Medulla oblongata (tissue), 1 donor: ENCODE data around the gene IL1RL1.
"Not testable (repeated sequence)": the region's sequence is repeated elsewhere in the genome, so short reads cannot be mapped to it uniquely, and the experiment has no call there.

ENCODE experiments used
- DNase-seq: peaks from one replicate; pipeline ENCODE4 v3.0.0-alpha.2; 2015; ENCODE audit errors: extremely low spot score

Gene IL1RL1

GRCh38 chr2:102291319-102292075, 19.9 kb upstream of the IL1RL1 start:
- peak; percentile 32 for DNase-seq

DNA sequence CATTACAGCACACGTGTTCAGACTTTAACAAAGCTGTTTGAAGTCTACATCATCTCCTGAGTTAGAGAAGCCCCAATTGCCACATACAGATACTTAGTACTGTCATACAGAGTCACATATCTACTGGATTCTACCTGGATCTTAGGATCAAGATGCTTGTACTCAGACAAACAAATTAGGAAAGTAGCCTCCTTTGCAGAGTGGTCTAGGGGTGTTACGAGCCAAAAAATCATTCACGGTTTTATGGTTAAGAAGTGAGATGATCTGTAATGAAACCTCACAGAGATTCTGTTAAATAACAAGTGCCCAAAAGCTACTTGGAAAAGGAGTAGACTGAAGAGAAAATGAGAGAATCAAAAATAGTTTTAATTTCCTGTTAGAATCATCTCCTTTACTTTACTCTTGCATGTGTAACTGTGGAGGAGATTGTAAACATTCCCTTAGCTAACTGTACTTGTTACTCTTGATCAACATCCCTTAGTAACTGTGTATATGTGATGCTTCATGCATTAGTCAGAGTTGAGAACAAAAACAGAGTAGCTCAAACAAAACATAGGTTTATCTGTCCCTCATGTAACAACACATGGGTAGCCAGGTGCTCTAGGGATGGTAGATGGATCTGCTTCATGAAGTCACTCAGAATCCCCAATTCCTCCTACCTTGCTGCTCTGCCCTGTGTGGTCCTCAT, 16.4 kb upstream of the IL1RL1 start:
- no peak for DNase-seq

DNA sequence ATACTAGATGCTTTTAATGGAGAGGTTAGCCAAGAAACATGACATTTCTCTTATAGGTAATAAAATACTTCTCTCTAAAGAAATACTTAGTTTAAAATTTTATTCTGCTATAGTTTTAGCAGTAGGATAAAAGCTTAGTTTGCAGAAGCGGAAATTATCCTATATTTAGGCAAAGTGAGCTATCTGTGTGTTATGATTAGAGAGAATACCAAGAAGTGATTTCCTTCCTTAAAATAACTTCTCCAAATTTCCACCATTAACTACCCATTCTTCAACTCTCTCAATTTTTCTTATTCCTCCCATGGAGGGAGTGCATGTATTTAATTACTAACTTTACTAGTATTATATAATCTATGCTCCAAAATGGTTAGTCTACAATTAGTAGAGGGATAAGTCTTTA, 15.8 kb upstream of the IL1RL1 start:
- no peak for DNase-seq

DNA sequence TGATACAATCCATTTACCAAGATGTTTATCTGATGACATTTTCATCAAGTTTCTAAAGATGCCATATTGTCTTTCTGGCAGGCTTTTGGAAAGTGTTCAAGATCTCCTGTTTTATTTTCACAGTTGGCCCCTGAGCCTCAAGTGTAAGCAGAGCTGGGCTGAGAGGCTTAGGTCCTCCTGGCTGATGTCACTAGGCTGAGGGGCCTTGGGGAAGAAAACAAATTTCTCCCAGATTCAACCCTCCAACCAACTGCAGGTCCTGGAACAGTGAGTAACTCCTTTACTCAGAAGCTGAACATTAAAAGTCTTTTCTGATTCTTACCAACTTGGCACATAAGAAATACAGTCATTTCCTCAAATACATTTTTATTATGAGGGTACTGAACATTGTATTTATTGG, 14.9 kb upstream of the IL1RL1 start:
- no peak for DNase-seq

DNA sequence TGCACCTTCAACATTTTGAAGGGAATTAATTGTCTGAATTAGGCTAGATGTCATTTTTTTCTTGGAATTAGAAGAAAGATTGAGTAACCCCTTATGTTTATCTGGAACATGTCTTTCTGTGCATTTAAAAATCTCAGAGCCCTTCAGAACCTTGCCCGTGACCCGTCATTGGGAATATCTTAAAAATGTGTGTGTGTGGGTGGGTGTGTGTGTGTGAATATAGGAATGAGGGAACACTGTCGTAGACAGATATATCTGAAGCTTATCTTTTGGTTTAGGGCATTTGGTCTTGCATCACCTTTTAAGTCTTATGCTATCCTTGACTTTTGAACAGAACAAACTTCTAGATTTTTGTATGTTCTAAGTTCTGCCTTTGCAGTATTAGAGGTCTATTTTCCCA, 13.5 kb upstream of the IL1RL1 start:
- no peak for DNase-seq

DNA sequence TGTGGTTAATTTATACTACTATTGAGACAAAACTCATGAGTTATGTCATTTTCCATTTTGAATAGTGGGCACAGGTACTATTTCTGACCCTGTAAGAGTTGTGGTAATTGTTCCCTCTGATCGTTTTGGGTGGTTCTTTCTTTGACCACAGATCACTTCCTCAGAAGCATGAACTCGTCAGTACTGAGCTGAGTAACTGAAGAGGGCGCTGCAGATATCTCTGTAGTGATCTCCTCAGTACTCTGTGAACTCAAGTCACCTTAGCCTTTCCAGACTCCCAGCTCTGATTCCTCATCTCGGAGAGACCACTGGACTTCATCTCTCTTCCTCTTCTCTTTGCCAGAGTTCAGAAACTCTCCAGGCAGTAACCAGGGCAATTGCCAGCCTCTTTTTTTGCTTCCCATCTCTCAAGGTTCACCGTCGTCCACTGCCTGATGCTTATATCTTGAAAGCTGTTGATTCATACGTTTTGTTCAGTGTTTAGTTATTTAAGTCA, 9.4 kb upstream of the IL1RL1 start:
- peak; percentile 10 for DNase-seq

DNA sequence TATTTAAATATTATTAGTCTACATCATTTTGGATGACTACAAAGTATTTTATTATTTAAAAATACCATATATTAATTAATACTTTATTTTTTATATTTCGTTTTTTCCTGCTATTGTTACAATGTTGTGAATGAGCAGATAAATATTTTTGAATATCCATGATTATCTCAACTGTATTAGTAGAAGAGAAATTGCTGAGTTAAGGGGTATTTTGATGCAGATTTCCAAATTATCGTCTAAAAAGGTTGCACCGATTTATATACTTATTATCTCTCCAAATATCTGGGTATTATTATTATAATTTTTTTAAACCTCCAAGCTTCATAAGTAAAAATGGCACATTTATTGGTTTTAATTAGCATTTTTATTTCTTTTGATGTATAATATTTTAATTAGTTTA, 8.9 kb upstream of the IL1RL1 start:
- no peak for DNase-seq

- DNase-seq, result no peak
Observed at GRCh38 chr2:102303589-102303988, 7.8 kb upstream of the IL1RL1 start.

DNA sequence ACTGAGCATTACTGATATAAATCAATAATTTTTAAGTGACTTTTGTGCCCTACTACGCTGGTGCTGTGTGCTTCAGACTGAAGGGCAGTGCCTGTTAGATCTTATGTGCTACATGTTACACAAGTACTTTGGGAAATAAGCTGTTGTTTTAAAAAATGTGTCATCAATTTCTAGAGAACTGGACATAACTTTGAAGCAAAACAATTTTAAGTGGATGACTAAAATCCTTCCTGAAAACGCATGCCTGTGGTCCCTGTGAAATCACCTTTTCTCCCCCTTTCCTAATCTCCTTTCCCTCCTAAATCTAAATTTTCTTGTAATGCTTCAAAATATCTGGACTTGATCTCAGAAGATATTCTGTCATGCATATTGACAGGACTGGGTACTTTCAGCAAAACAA, 7.1 kb upstream of the IL1RL1 start:
- DNase-seq, result no peak

DNA sequence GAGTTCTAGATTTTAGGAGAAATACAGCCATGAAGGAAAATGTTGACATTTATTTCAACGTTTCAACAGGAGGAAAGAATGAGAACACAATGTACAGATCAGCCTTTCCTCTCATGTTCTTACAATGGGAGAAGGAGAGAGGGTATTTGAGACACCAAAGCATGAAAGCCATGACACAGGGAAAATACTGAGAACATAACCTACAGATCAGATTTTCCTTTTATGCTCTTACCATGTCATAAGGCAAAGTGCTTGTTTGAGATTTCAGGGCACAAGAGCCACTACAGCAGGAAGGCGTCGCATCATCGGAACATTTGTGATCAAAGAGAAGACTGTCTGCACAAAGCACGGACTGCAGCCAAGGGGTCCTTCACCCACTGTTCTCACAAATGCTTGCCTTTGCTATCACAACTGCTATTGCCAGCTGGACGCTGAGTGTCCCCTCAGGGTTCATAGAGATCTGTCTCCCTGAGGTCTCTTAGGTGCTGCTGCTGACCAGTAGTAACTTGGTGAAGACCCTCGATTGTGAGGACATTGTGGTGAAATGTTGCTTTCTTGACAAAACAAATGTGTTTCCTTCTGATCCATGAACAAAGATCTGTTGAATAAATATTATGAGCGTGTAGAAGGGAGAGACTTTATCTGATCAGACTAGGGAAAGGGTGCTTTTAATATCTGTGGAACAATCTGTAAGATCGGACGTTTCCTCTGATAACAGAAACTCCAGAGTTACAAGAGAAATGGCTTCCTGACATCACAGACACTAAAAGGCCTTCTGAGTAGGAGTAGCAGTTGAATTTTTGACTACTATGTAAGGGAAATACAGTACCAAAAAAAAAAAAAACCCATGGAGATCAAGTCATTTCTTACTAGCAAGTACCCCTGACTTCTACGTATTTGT, 6.4 kb upstream of the IL1RL1 start:
- DNase-seq, result no peak

DNA sequence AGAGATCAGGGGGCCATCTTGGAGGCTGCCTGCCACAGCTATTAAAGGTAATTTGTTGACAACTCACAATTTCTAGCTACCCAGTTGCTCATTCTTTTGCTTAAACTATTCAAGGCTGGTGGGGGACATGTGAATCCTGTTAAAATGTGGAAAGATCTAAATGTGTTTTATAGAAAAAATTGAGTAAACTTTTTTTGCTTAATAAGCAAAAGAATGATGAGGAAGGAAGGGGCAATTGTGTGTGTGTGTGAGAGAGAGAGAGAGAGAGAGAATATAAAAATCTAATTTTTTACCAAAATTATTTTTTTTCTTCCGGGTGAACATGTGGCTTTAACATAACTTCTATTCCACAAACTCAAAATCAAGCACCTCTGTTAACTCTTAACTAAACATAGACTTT, 5.2 kb upstream of the IL1RL1 start:
- no peak for DNase-seq

- DNase-seq, result no peak
Observed at GRCh38 chr2:102313025-102313424, 1.7 kb downstream of the IL1RL1 start.

DNA sequence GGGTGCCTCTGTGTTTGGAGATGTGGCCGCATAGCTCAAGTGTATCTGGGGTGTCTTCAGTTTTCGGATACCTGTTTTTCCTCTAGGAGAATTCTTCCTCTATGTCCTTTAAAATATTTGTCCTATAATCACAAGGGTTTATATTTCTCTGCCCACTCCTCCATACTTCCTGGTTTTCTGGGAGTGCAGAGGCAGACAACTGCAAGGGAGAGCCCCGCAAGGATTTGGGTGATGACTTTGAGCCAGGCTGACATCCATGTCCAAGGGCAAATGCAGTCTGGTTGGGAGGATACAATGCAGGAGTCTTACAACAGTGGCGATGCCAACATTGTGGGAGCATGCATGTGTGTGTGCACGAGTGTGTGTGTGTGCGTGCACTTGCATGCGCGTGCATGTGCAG, 2.1 kb downstream of the IL1RL1 start:
- no peak for DNase-seq

GRCh38 chr2:102313950-102314349, 2.6 kb downstream of the IL1RL1 start:
- DNase-seq, result no peak

DNA sequence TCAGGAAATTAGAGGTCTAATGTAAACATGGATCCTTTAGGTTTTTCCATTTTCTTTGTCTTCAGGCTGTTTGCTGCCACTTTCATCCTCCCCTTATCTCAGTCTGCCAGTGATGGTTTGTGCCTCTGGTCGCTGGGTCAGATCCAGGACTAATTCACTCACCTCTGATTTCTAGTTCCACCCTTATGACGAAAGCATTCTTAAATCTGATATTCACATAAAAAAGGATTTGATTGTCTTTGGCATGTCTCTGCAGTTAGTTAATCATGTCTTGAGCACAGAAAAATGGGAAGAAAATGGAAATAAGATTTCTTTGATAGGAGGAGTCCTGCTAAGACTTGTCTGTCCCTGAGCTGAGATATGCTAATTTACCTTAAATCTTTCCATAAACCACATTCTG, 4.6 kb downstream of the IL1RL1 start:
- no peak for DNase-seq

- no peak for DNase-seq
Observed at GRCh38 chr2:102317715-102318114, 6.4 kb downstream of the IL1RL1 start.

DNA sequence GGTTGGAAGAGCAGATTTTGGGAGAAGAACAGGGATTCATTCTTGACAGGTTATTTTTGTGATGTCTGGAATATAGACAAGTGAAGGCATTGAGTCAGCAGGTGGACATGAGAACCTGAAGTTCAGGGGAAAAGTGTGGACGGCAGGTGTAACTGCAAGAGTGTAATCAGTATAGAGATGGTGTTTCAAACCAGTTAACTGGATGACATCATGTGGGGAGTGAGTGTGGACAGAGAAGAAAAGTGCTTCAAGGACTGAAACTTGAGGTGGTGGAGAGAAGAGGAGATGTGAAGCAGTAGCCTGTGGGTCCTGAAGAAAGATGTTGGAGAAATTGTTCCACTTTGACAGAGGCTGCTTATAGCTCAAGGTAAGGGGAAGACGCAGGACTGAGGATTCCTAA, 7.1 kb downstream of the IL1RL1 start:
- DNase-seq, result no peak

GRCh38 chr2:102321941-102322719, 10.8 kb downstream of the IL1RL1 start:
- no peak for DNase-seq

GRCh38 chr2:102324914-102325313, 13.6 kb downstream of the IL1RL1 start:
- not testable (repeated sequence) for DNase-seq

DNA sequence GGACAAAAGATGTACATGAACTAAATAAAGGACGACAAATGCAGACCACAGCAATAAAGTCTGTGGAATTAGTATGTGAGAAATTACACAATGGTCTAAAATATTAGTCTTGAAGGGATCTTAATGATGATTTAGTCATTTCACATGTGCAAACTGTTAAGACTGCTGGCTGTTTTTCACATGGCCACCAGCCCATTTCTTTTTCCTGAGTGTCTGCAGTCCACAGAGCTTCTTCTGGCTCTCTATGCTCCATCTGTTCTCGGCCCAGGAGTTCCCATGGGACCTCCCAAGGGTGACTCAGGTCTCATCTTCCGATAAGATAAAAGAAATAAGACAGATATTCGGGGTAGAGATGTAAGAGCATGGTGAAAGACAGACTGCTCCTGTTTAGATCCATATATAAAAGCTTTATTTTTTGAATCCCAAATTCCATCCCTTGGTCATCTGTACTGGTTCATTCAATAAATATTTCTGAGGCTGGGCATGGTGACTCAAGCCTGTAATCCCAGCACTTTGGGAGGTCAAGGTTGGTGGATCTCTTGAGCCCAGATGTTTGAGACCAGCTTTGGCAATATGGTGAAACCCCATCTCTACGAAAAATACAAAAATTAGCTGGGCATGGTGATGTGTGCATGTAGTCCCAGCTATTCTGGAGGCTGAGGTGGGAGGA, 20.1 kb downstream of the IL1RL1 start:
- DNase-seq, result no peak

DNA sequence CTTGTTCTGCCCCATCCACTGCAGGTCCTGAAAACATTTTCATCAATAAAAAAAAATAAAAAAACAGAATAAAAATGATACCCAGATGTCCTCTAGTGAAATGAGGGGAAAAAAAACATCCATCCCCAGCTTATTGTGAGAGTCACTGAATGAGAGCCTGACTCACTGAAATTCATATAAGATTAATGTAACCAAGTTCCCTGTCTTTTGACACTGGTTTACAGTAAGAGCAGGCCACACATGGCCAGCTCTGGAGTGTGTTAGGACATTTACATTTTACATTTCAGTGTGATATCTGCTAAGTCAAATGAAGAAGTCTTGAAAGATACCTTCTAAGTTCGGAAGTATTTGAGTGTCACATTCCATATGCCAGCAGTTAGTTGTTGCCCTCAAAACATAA, 23.1 kb downstream of the IL1RL1 start:
- no peak for DNase-seq
